Smooth muscle cell (in vitro differentiated cells): Measurements from ENCODE around the gene MUC5AC. TPM values are rescaled to one million over a fixed set of nuclear protein-coding genes. Genes with fewer than 3 reads are reported as not detected.

Source experiments
- DNase-seq: peaks from one replicate; lab custom pipeline; 2025; ENCODE audit not compliant: unreplicated experiment; lab: John Stamatoyannopoulos, UW
- H2AFZ ChIP-seq: fragments of 200-600 bp; sonication (generic); 2 replicates; pipeline ENCODE4 v1.6.0; 2016; ENCODE audit warnings: antibody characterized with exemption, low read depth, mild to moderate bottlenecking
- H3F3A ChIP-seq: fragments of 200-600 bp; sonication (generic); 2 replicates; pipeline ENCODE4 v1.6.0; 2017; ENCODE audit warnings: antibody characterized with exemption, low read depth
- H3K27ac ChIP-seq: fragments of 200-600 bp; sonication (generic); 2 replicates; pipeline ENCODE4 v1.5.1; 2016; ENCODE audit warnings: low read depth, mild to moderate bottlenecking
- H3K27me3 ChIP-seq: fragments of 200-600 bp; sonication (generic); 2 replicates; pipeline ENCODE4 v1.6.1; 2016; ENCODE audit warnings: low read depth, mild to moderate bottlenecking
- H3K36me3 ChIP-seq: fragments of 200-600 bp; sonication (generic); 2 replicates; pipeline ENCODE4 v1.5.1; 2016; ENCODE audit warnings: low read depth
- H3K4me1 ChIP-seq: fragments of 200-600 bp; sonication (generic); 2 replicates; pipeline ENCODE4 v1.5.1; 2016; ENCODE audit warnings: low read depth
- H3K4me2 ChIP-seq: fragments of 200-600 bp; sonication (generic); 2 replicates; pipeline ENCODE4 v1.6.0; 2016; ENCODE audit warnings: mild to moderate bottlenecking
- H3K4me3 ChIP-seq: fragments of 200-600 bp; sonication (generic); 2 replicates; pipeline ENCODE4 v1.5.1; 2016; ENCODE audit warnings: mild to moderate bottlenecking
- H3K79me2 ChIP-seq: fragments of 200-600 bp; sonication (generic); 2 replicates; pipeline ENCODE4 v1.6.0; 2016; ENCODE audit warnings: low read depth, mild to moderate bottlenecking
- H3K9ac ChIP-seq: fragments of 200-600 bp; sonication (generic); 2 replicates; pipeline ENCODE4 v1.6.0; 2016; ENCODE audit warnings: low read depth
- H3K9me3 ChIP-seq: fragments of 200-600 bp; sonication (generic); replicated peaks from 2 replicates; pipeline ENCODE4 v1.5.1; 2016; ENCODE audit warnings: low read depth
- H4K20me1 ChIP-seq: fragments of 200-600 bp; sonication (generic); 2 replicates; pipeline ENCODE4 v1.6.0; 2016; ENCODE audit warnings: low read depth
- WGBS: methylation state at CpG from one replicate; pipeline ENCODE4 v1.1.7; 2016; ENCODE audit warnings: low lambda C conversion rate; 5-methylcytosine and 5-hydroxymethylcytosine counted together
- polyA plus RNA-seq: library from polyadenylated mRNA; unstranded; fragments of >200 nt; fragmentation: Nextera tagmentation; extraction: Ambion mirVana; gene quantifications from 2 replicates; pipeline ENCODE4 v1.2.1, GENCODE V29; 2016
- total RNA-seq: library from RNA; depleted of rRNA; stranded (reverse); fragments of >200 nt; gene quantifications from 2 replicates; pipeline ENCODE4 v1.2.3, GENCODE V29; 2014
- TF ChIP-seq, protein P1 (sequence below): fragments of 200-600 bp; sonication (generic); IDR thresholded peaks from 2 replicates; pipeline ENCODE4 v1.5.1; 2017; ENCODE audit warnings: borderline replicate concordance, mild to moderate bottlenecking, antibody characterized with exemption; ENCODE audit not compliant: insufficient read depth, poor library complexity, severe bottlenecking

MUC5AC gene
- total and polyA plus RNA-seq, 2 experiments from 2014 or later, result not detected

DNA sequence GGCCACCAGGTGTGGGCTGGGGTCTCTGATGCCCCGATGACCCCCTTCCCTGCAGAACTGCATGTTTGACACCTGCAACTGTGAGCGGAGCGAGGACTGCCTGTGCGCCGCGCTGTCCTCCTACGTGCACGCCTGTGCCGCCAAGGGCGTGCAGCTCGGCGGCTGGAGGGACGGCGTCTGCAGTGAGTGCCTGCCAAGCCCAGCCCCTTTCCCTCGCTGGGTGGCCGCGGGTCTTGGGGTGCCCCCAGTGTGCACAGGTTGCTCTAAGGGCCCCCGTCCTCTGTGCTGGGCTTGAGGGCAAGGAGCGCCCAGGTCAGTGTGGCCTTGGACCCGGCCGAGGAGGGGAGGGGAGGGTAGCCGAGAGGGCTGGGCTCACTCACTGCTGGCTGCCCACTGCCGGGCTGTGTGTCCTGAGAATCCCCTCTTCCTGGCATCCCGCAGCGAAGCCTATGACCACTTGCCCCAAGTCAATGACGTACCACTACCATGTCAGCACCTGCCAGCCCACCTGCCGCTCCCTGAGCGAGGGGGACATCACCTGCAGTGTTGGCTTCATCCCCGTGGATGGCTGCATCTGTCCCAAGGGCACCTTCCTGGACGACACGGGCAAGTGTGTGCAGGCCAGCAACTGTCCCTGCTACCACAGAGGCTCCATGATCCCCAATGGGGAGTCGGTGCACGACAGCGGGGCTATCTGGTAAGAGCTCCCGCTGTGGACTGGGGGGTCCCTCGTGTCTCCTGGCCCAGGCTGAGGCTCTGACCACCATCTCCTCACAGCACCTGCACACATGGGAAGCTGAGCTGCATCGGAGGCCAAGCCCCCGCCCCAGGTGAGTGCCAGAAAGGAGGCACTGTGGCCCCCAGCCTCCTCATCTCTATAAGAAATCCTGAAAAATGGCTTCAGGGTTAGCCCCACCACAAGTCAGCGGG lies 17.0 kb downstream of the MUC5AC start:
- H3K9me3 ChIP-seq, result no peaks in the 10 kb centered on the region
- H4K20me1 ChIP-seq, result no peaks in the 10 kb centered on the region
- no peak overlapping the region for H3K27ac ChIP-seq
- H3K4me2 ChIP-seq, result no peak overlapping the region
- H3K36me3 ChIP-seq, result no peaks in the 10 kb centered on the region
- H3F3A ChIP-seq, result no peaks in the 10 kb centered on the region
- DNase-seq, result no peak
- no peak overlapping the region for H2AFZ ChIP-seq
- TF ChIP-seq, protein P1, sequence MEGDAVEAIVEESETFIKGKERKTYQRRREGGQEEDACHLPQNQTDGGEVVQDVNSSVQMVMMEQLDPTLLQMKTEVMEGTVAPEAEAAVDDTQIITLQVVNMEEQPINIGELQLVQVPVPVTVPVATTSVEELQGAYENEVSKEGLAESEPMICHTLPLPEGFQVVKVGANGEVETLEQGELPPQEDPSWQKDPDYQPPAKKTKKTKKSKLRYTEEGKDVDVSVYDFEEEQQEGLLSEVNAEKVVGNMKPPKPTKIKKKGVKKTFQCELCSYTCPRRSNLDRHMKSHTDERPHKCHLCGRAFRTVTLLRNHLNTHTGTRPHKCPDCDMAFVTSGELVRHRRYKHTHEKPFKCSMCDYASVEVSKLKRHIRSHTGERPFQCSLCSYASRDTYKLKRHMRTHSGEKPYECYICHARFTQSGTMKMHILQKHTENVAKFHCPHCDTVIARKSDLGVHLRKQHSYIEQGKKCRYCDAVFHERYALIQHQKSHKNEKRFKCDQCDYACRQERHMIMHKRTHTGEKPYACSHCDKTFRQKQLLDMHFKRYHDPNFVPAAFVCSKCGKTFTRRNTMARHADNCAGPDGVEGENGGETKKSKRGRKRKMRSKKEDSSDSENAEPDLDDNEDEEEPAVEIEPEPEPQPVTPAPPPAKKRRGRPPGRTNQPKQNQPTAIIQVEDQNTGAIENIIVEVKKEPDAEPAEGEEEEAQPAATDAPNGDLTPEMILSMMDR, result no peak
- H3K4me1 ChIP-seq, result no peaks in the 10 kb centered on the region
- no peaks in the 10 kb centered on the region for H3K79me2 ChIP-seq
- 94% methylated on average over 39 of the region's 39 CpGs for WGBS
- H3K4me3 ChIP-seq, result no peak overlapping the region
- no peaks in the 10 kb centered on the region for H3K27me3 ChIP-seq
- H3K9ac ChIP-seq, result no peak overlapping the region

DNA sequence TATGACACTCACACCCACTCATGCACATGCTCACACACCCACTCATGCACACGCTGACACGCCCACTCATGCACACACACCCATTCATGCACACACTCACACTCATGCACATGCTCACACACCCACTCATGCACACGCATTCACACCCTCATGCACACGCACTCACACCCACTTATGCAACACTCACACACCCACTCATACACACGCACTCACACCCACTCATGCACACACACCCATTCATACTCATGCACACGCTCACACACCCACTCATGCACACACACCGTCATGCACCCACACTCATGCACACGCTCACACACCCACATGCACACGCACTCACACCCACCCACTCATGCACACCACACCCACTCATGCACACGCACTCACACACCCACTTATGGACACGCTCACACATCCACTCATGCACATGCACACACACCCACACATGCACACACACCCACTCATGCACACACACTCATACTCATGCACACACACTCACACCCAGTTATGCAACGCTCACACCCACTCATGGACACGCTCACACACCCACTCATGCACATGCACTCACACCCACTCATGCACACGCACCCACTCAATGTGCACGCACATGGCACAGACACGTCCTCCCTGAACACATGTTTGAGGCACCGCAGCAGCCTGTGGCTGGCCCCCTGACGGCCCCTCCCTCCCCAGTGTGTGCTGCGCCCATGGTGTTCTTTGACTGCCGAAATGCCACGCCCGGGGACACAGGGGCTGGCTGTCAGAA lies 17.9 kb downstream of the MUC5AC start:
- Histone ChIP-seq H3K9me3 (no peaks in the 10 kb centered on the region), H3K9ac (no peak overlapping the region), H3K4me1 (no peaks in the 10 kb centered on the region), H3K27me3 (no peaks in the 10 kb centered on the region), H3K4me3 (no peak overlapping the region), H3K27ac (no peak overlapping the region), H3F3A (no peaks in the 10 kb centered on the region), H3K79me2 (no peaks in the 10 kb centered on the region), H3K4me2 (no peak overlapping the region), H3K36me3 (no peaks in the 10 kb centered on the region), H2AFZ (no peak overlapping the region), H4K20me1 (no peaks in the 10 kb centered on the region)
- no peak for DNase-seq
- TF ChIP-seq, protein P1, result no peak
- 87% methylated on average over 22 of the region's 22 CpGs for WGBS

DNA sequence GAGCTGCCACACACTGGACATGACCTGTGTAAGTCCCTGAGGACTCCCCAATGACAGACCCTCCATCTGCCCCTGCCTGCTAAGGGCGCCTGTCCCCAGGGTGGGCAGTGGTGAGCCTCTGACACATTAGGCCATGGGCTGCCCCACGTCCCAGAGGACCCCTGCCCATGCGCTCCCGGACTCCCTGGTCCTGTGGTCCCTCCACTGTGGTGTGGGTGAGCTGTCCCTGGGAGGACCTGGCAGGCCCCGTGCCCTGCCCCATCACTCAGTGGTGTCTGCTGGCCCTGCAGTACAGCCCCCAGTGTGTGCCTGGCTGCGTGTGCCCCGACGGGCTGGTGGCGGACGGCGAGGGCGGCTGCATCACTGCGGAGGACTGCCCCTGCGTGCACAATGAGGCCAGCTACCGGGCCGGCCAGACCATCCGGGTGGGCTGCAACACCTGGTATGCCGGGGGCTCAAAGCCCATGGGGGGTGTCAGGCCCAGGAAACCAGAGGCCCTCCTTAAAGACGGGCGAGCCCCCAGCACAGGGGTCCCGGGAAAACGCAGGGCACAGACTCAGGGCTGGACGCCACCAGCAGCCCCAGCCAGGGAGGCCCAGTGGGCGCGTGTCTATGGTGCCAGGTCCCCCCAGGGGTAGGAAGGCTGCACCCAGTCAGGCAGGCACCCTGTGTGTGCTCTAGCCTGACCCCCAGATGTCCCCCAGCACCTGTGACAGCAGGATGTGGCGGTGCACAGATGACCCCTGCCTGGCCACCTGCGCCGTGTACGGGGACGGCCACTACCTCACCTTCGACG lies 18.7 kb downstream of the MUC5AC start:
- H3K4me1 ChIP-seq, result no peaks in the 10 kb centered on the region
- 92% methylated on average over 25 of the region's 32 CpGs for WGBS
- no peak overlapping the region for H3K4me2 ChIP-seq
- TF ChIP-seq, protein P1, result no peak
- H3K27me3 ChIP-seq, result no peaks in the 10 kb centered on the region
- no peak overlapping the region for H3K9ac ChIP-seq
- no peaks in the 10 kb centered on the region for H3K36me3 ChIP-seq
- no peak for DNase-seq
- H2AFZ ChIP-seq, result no peak overlapping the region
- H4K20me1 ChIP-seq, result no peaks in the 10 kb centered on the region
- H3K4me3 ChIP-seq, result no peak overlapping the region
- H3K9me3 ChIP-seq, result no peaks in the 10 kb centered on the region
- no peak overlapping the region for H3K27ac ChIP-seq
- no peaks in the 10 kb centered on the region for H3F3A ChIP-seq
- H3K79me2 ChIP-seq, result no peaks in the 10 kb centered on the region
